ENCODE measurements around the gene IRF3. TPM values are rescaled to one million over a fixed set of nuclear protein-coding genes. Genes with fewer than 3 reads are reported as not detected.

Gene IRF3
- total RNA-seq, 2 donors from 2014 or later = 53.4 to 58.0 TPM

- H3K9me3 ChIP-seq = no peaks in the 10 kb centered on the region
- TF ChIP-seq POLR2A (IDR thresholded peaks at IDR 0.05) (no peak), CTCF (IDR thresholded peaks at IDR 0.05) (no peak), POLR2AphosphoS5 (IDR thresholded peaks at IDR 0.05) (no peak)
- 88% methylated on average over 2 of the region's 2 CpGs for WGBS
- no peaks in the 10 kb centered on the region for H3K36me3 ChIP-seq
- no peak for DNase-seq (ENCODE audit: low spot score)
- no peak overlapping the region for H3K4me3 ChIP-seq
- intact Hi-C loops (cut with DNase I) = no loop called here
- H3K4me1 ChIP-seq (replicated peaks) = peaks cover 13% of the 10 kb centered on the region
- no peak overlapping the region for H3K27ac ChIP-seq
- H3K27me3 ChIP-seq (replicated peaks; ENCODE audit: insufficient read depth) = no peaks in the 10 kb centered on the region
These were observed 1.8 kb upstream of the IRF3 start for GRCh38 chr19:49667473-49667872.

- Histone ChIP-seq H3K4me1 (replicated peaks) (peaks cover 13% of the 10 kb centered on the region), H3K27me3 (replicated peaks; ENCODE audit: insufficient read depth) (no peaks in the 10 kb centered on the region), H3K9me3 (no peaks in the 10 kb centered on the region), H3K36me3 (peaks cover 3 to 7% of the 10 kb centered on the region in 2 donors), H3K4me3 (peak overlapping the region; percentile 53 to 63), H3K27ac (peak overlapping the region; percentile 81 to 89)
- no peak for DNase-seq (ENCODE audit: low spot score)
- TF ChIP-seq CTCF (IDR thresholded peaks at IDR 0.05) = no peak
- TF ChIP-seq POLR2AphosphoS5 (IDR thresholded peaks at IDR 0.05) = no peak
- no peak for TF ChIP-seq POLR2A (IDR thresholded peaks at IDR 0.05)
- intact Hi-C loops (cut with DNase I) = no loop called here
- WGBS = 0% methylated on average over 9 of the region's 9 CpGs
These were observed 425 bp upstream of the IRF3 start for GRCh38 chr19:49666120-49666444.

- under 1% methylated on average over 7 of the region's 7 CpGs for WGBS
- TF ChIP-seq POLR2AphosphoS5 (IDR thresholded peaks at IDR 0.05) = no peak
- no peak for TF ChIP-seq CTCF (IDR thresholded peaks at IDR 0.05)
- TF ChIP-seq POLR2A (IDR thresholded peaks at IDR 0.05) = no peak
- Histone ChIP-seq H3K4me1 (replicated peaks) (peaks cover 13% of the 10 kb centered on the region), H3K9me3 (no peaks in the 10 kb centered on the region), H3K4me3 (peak overlapping the region; percentile 53 to 63), H3K36me3 (peaks cover 3 to 7% of the 10 kb centered on the region in 2 donors), H3K27me3 (replicated peaks; ENCODE audit: insufficient read depth) (no peaks in the 10 kb centered on the region), H3K27ac (peak overlapping the region; percentile 81 to 89)
- intact Hi-C loops (cut with DNase I) = no loop called here
- no peak for DNase-seq (ENCODE audit: low spot score)
These were observed 664 bp downstream of the IRF3 start for GRCh38 chr19:49665036-49665350.

- intact Hi-C loops (cut with DNase I) = no loop called here
- Histone ChIP-seq H3K27me3 (replicated peaks; ENCODE audit: insufficient read depth) (no peaks in the 10 kb centered on the region), H3K9me3 (no peaks in the 10 kb centered on the region), H3K36me3 (peaks cover 3 to 11% of the 10 kb centered on the region in 2 donors), H3K27ac (peak overlapping the region; percentile 81 to 89), H3K4me3 (peak overlapping the region; percentile 53 to 63), H3K4me1 (replicated peaks) (peaks cover 13% of the 10 kb centered on the region)
- peak; percentile 91 for DNase-seq (ENCODE audit: low spot score)
- TF ChIP-seq POLR2A (IDR thresholded peaks at IDR 0.05) (peak; percentile 71), POLR2AphosphoS5 (IDR thresholded peaks at IDR 0.05) (peak; percentile 81), CTCF (IDR thresholded peaks at IDR 0.05) (peak in 2 of 4 experiments; percentile 37 to 59)
- WGBS = under 1% methylated on average over 51 of the region's 53 CpGs
These were observed 1.3 kb downstream of the IRF3 start for GRCh38 chr19:49664171-49665035.

- intact Hi-C loops (cut with DNase I) = no loop called here
- no peak for DNase-seq (ENCODE audit: low spot score)
- TF ChIP-seq POLR2A (IDR thresholded peaks at IDR 0.05) = no peak
- no peak for TF ChIP-seq CTCF (IDR thresholded peaks at IDR 0.05)
- no peak for TF ChIP-seq POLR2AphosphoS5 (IDR thresholded peaks at IDR 0.05)
- peaks cover 13% of the 10 kb centered on the region for H3K4me1 ChIP-seq (replicated peaks)
- H3K4me3 ChIP-seq = no peak overlapping the region
- no peaks in the 10 kb centered on the region for H3K27me3 ChIP-seq (replicated peaks; ENCODE audit: insufficient read depth)
- H3K36me3 ChIP-seq = peaks cover 9 to 19% of the 10 kb centered on the region in 2 donors
- H3K9me3 ChIP-seq = no peaks in the 10 kb centered on the region
- H3K27ac ChIP-seq = peak overlapping the region in 1 of 2 donors; percentile 89
- 87% methylated on average over 12 of the region's 12 CpGs for WGBS
These were observed 2.4 kb downstream of the IRF3 start for GRCh38 chr19:49663224-49663623.

Measured in prostate gland (tissue), 2 donors.